NCI-H82 treated with DMSO at 0.1 percent for 48 hours (cell line): ENCODE measurements around the gene NTHL1.

ENCODE experiments used
- DNase-seq: peaks from one replicate; lab custom pipeline; 2025; ENCODE audit not compliant: unreplicated experiment; lab: John Stamatoyannopoulos, UW

Gene NTHL1

DNA sequence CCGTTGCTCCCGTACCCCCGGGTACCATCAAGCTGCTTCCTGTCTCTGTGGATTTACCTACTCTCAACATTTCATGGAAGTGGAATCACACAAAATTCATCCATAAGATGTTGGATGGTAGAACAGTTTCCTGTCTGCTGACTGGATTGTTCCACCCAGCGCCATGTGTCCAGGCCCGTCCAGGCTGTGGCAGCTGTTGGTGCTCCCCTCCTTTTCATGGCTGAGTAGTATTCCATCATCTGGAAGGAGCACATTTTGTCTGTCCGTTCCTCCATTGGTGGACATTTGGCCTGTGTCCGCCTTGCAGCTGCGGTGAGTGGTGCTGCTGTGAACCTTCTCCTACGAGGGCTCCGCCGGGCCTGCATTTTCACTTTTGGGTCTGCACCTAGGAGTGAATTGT lies 18.5 kb upstream of the NTHL1 start:
- DNase-seq, result no peak

DNA sequence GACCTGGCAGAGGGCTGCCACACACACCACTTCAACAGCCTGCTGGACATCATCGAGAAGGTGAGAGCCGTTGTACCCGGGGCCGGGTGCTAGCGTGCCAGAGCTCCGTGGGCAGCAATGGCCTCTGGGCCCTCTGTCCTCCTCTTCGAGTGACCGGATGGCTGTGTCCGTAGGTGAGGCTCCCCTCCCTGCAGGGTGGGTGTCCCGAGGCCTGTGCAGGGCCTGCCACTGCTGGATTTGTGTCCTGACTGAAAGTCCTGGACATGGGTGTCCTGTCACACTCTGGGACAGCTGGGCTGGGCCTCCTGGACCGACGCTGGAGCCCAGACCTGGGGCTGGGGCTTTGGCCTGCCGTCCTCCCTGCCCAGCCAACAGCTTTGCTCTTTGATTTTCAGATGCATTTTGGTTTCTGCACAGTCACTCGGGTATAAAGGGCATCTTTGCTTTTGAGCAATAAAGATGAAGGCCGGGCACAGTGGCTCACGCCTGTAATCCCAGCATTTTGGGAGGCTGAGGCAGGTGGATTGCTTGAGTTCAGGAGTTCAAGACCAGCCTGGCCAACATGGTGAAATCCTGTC lies 16.8 kb upstream of the NTHL1 start:
- DNase-seq, result no peak

DNA sequence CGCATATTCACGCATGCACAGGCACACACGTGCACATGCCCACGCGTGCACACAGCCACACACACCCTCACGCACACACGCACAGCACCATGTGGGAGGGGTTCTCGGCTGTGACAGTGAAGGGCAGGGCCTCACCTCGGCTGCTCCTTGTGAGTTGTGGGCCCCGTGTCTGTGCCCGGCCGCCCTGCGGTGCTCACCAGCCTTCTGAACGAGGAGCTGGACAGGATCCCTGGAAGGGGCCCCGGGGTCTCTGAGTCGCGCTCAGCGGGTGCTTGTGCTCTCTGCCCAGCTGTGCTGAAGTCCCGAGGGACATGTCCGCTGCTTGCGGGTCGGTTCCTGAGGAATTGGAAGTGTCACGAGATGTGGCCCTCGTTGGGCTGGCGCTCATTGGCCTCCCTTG lies 16.2 kb upstream of the NTHL1 start:
- no peak for DNase-seq

DNA sequence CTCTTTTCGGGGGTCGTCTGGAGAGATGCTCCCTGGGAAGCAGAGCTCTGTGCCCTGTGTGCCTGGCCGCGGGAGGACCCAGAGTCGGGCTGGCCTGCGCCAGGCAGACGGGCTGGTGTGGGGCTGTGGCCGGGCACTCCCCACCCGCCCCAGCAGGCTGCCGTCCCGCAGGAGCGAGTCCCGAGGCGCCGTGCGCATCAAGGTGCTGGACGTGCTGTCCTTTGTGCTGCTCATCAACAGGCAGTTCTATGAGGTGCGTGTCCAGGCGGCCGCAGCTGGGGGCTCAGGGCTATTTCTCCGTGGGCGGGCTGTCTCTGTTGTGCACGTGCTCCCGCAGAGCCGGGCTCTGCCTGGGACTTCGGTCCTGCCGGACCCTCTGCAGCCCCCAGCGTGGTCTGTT lies 15.2 kb upstream of the NTHL1 start:
- DNase-seq, result no peak

DNA sequence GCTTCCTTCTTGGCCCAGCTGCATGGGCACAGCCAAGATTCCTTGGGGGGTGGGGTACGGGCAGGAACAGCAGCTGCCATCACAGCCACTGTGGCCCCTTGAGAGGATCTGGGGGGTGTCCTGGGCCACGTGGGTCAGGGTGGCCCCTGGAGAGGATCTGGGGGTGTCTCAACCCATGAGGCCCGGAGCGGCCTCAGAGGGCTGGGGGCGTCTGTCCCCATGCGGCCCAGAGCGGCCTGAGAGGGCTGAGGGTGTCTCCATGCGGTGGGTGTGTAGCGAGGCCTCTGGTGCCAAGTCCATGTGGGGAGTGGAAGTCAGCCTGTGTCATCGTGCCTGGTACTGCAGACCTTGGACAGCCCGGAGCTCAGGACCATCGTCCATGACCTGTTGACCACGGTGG lies 13.9 kb upstream of the NTHL1 start:
- DNase-seq, result no peak

DNA sequence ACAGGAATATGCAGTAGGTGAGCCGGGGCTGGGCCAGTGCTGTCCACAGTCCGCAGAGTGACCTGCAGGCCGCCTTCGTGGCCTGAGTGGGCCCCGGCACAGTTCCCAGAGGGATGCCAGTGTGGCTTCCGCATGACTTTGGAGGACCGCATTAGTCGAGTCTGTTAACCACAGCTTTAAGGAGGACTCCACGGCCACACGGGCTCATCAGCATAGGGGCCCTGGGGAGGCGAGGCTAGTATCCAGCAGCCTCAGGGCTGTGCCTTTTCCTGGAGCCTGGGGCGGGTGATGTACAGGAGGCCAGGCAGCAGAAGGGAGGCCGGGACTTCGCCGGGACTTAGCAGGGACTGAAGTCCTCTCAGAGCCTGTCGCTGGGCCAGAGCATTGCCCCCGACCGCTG lies 13.4 kb upstream of the NTHL1 start:
- no peak for DNase-seq

DNA sequence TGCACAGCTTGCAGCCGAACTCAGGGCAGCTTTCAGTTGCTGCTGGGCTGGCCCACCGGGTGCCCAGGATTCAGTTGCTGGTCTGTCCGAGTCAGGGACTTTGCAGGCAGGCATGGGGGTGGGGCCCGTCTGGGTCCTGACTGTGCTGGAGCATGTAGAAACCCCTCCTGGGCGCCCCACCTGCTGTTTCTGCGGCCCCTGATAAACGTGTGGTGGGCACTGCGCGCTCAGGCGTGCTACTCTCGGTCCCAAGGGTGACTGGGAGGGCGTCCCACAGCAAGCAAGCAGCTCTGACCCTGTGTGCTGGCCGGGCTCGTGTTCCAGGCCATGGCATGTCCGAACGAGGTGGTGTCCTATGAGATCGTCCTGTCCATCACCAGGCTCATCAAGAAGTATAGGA lies 12.7 kb upstream of the NTHL1 start:
- DNase-seq, result no peak

DNA sequence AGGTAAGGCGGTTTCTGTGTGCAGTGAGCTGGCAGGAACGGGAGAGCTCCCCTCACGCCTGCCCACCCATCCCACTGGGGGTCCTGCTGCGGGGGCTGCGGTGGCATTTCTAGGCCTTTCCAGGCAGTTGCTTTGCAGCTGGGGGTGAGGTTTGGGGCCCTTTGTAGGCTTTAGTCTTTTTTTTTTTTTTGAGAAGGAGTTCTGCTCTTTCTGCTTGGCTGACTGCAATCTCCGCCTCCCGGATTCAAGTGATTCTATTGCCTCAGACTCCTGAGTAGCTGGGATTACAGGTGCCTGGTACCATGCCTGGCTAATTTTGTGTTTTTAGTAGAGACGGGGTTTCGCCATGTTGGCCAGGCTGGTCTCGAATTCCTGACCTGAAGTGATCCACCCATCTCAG lies 11.2 kb upstream of the NTHL1 start:
- DNase-seq, result no peak

DNA sequence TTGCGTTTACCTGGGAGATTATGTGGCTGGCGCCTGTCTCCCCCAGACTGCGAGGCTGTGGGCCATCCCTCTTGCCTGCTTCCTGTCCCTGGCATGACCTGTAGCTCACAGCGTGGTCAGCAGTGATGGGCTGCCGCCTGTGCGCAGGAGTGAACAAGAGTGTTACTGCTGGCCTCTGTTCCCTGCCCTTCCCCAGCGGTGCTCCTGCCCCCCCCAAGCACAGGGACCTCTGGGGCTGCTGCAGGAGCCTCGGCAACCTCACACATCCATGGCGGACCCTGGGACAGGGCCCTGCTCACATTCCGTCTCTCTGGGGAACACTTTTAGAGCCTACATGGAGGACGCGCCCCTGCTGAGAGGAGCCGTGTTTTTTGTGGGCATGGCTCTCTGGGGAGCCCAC lies 10.8 kb upstream of the NTHL1 start:
- DNase-seq, result no peak

DNA sequence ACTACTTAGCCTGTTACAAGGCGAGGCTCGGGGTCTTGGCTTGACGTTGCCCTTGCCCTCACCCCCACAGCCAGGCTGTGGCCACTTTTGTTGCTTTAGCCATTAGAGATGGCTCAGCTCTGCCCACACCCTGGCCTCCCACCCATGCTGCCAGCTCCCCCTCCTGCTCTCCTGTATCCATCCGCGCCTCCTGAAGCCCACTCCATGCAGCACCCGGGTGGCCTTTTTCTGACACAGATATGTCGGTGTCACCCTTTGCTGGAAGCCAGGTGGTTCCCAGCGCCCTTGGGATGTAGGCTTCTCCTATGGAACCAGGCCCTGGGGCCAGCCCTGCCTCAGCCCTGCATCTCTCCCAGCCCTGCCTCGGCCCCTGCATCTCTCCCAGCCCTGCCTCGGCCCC lies 9.8 kb upstream of the NTHL1 start:
- no peak for DNase-seq

DNA sequence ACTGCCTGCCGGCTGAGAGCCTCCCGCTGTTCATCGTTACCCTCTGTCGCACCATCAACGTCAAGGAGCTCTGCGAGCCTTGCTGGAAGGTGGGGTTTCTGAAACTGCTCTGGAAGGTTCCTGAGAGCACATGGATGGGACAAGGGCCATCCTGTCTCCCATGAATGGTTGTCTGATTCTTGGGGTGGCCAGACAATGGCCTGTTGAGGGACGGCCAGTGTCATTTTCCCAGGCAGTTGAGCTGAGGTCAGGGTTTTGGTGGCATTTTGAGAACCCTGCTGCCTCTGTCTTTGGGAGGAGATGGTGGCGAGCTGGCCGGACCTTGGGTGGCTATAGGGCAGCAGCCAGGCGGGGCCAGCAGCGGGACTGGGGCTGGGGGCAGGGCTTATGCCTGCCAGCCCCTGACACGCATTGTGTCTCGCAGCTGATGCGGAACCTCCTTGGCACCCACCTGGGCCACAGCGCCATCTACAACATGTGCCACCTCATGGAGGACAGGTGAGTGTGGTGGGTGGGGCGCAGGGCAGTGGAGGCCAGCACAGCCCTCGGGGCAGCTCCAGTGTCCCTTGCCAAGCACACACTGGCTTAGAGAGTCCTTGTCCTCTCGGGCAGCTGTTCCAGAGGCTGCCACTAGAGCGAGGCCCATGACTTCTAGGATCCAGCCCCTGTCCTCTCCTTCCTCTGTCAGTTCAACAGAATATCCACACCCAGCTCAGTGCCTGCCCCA lies 9.2 kb upstream of the NTHL1 start:
- no peak for DNase-seq

DNA sequence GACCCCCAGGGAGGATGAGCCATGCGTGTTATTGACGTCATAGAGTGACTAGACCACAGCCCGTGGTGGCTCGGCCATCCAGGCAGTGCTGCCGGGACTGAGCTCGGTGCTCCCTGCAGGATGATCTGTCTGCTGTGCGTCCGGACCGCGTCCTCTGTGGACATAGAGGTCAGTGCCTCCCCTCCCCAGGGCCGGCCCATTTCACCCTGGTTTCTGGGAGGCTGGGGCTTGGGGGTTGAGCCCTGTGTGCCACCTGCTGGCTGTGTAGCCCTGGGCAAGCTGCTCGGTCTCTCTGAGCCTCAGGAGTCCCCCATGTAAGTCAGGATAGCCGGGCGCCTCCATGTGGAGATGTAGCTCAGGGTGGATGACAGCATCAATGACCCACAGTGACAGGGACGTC lies 8.4 kb upstream of the NTHL1 start:
- DNase-seq, result no peak

DNA sequence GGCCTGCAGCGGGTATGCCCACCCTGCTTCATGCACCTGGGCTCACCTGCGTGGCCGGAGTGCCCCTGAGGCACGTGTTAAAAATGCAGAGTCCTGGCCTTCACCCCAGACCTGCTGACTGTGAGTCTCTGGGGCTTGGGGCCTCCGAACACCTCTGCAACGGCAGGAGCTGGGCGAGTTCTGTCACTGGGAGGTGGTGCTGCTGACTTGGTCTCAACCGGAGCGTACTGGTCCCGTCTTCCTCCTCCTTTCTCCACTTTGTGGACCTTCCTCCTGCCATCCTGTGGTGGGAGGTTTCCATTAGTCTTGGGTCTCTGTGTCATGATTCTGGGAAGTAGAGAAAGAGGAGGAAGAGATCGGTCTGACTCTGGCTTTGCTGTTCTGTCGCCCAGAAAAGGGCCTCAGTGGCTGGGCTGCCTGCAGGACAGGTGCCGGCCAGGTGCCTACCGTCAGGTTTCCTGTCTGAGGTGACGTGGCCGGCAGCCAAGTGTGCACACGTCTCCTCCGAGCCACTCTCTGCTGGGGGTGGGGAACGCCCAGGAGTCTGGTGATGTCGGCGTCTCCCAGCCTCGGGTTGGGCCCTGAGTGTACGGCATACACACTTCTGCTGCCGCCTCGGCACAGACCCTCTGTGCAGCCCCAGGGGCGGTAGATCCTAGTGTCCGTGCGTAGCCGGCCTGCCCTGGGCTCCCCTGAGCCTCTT lies 7.1 kb upstream of the NTHL1 start:
- DNase-seq, result no peak

DNA sequence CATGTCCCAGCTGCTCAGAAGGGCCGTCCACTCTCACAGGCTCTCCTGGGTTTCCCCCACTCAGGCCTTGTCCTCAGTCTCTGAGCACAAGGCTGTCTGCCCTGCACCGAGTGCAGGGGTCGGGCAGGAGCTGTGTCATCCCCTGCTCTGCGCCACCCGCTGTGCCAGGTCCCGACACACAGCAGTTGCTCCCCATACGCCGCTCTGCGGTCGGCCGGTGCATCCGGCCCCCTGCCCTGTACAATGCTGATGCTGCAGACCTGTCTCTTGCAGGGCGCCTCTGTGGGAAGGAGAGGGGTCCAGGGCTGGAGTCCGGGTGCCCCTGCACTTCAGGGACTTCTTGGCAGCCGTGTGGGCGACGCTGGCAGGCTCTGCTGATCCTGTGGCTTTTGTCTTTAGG lies 6.3 kb upstream of the NTHL1 start:
- no peak for DNase-seq

DNA sequence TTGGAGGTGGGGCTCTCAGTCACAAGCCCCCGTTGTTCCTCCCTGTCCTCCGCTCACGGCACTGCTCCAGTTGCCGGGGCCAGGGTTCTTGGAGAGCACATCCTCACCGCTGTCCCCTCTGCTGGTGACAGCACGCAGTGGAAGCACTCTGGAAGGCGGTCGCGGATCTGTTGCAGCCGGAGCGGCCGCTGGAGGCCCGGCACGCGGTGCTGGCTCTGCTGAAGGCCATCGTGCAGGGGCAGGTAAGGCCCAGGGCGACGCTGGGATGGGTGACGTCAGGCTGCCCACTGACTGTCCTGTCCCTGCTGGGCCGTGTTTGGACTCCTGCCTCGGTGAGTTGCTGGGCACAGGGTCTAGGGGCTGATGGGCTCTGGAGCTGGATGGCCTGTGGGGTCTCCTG lies 5.6 kb upstream of the NTHL1 start:
- DNase-seq, result no peak

DNA sequence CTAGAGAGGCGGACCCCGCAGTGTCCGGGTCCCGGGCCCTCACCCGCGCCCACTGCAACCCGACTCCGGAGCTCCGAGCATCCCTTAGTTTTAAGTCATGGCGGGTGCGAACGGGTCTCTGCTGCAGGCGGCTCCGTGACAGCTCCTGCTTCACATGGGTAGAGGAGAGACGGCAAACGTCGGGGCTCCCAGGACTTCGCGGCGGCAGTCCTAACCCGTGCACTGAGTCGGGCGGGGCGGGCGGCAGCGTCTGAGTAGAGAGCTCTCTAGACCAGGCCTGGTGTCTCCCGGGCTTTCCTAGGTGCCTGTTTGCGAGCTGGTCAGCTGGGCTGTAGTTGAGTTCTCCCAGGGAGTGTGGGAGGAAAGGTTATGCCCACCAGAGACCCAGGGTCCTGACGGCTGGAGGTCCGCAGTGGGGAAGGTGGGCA lies 496 bp upstream of the NTHL1 start:
- no peak for DNase-seq

DNA sequence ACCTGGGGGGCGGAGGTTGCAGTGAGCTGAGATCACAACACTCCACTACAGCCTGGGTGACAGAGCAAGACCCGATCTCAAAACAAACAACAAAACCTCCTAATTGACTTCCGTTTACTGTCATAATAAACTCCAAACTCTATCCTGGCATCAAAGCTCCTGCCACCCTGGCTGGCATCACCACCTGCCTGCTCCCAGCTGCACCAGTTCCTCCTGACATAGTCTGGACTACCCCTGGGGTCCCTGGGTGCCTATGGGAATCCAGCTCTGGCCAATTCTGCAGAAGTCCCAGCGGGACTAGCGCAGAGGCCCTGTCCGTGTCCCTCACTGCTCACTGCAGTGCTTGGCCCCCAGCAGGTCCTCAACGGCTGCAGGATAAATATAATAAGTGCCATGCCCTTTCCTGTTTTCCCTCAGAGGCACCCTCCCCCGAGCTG lies 723 bp downstream of the NTHL1 start:
- DNase-seq, result no peak

DNA sequence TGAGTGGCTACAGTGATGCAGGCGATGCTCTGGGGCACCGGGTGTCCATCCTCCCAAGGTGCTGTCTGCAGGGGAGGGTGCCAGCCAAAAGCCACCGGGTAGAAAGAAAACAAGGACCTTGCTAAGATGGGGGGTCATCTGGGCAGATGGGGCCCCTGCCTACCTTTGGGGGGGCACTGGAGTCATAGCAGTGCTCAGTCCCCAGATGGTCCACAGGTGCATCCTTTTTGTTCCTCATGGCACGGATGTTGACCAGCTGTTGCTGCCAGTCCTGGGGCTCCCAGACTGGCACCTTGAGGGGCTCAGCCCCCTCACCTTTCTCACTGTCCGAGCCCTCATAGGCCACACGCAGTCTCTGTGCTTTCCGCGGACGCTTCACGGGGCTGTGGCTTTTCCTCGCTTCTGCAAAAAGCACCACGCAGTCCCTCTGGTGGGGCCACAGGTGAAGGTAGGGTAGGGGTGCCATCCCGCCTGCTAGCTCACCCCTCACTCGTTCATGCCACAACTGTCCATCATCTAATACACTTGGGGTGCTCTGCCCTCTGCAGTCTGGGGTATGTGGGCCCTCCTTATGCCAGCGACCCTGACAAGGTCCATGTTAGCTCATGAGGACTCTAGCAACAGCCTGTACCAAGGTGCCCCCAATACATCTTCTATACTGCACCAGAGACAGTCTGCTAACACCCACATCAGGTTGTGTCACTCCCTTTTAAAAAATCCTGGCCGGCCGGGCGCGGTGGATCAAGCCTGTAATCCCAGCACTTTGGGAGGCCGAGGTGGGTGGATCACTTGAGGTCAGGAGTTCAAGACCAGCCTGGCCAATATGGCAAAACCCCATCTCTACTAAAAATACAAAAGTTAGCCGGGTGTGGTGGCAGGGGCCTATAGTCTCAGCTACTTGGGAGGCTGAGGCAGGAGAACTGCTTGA lies 1.4 kb downstream of the NTHL1 start:
- no peak for DNase-seq

DNA sequence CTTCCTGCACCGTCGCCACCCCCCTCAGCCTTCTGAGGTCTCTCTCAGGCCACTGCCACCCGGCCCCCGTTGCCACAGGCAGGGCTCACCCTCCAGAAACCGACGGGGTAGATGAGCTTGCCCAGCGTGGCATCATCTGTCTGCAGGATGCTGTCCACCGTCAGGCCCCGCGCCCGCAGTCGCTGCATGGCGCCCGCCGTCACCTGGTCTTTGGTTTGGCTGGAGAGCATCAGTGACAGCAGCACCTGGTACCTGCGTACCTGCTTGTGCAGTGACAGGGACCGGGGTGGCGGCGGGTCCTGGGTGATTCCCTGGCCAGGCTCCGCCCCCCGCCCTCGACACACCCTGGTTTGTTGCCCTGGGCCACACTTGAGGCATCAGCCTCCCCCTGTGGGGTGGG lies 3.1 kb downstream of the NTHL1 start:
- no peak for DNase-seq

DNA sequence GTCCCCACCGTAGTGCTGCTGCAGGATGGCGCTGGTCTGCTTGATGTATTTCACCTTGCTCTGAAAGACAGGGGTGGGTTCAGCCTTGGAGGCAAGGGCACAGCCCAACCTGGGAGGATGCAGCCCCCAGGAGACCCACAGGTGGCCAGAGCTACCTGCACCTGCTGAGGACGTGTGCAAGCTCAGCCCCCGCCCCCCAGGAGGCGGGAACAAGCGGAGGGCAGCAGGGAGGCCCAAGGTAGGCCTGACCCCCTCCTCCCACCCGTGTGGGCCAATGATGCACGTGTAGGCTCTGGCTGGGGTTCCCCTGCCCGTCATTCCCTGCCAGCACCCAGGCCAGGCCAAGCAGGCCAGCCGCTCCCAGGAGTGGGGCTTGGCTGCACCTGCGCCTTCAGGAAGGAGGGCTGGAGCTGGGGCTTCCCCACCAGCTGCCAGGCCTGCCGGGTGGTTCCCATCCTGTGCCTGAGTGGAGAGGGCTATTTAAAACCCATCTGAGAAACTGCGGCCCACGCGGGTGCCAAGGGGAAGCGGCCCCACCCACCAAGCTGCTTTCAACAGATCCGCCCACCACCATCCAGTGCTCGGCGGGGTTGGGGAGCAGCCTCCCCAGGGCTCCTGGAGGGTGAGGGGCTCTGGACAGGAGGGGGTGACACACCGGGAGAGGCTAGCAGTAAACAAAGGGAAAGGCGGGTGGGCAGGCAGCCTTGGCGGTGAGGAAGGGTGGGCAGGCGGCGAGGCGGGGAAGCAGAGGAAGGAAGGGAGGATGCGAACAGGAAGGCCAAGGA lies 3.8 kb downstream of the NTHL1 start:
- DNase-seq, result no peak
